HG03571 (cell line): ENCODE measurements around the gene LCLAT1.

Experiments
- ATAC-seq: cut with Tn5 transposase; IDR thresholded peaks from one replicate; pipeline ENCODE4 v1.9.1; 2021; ENCODE audit not compliant: unreplicated experiment

LCLAT1 gene

GRCh38 chr2:30447149-30448045 lies at the start of gene LCLAT1:
LCLAT1 (plus strand) TSS chr2:30447246; CDS start chr2:30525591, 78,345 bp downstream.
- ATAC-seq = peak; percentile 95

- no peak for ATAC-seq
These were observed 48.8 kb upstream of the LCLAT1 start for GRCh38 chr2:30398084-30398873.

- no peak for ATAC-seq
These were observed 46.7 kb upstream of the LCLAT1 start for GRCh38 chr2:30400151-30400954.

- no peak for ATAC-seq
These were observed 44.4 kb upstream of the LCLAT1 start for GRCh38 chr2:30402441-30403182.

- no peak for ATAC-seq
These were observed 43.3 kb upstream of the LCLAT1 start for GRCh38 chr2:30403592-30404312.

GRCh38 chr2:30404319-30405259 lies 42.5 kb upstream of the LCLAT1 start:
- no peak for ATAC-seq

GRCh38 chr2:30405260-30405605 lies 41.8 kb upstream of the LCLAT1 start:
- ATAC-seq = no peak

GRCh38 chr2:30406853-30407252 lies 40.2 kb upstream of the LCLAT1 start:
- ATAC-seq = no peak

GRCh38 chr2:30408961-30409387 lies 38.1 kb upstream of the LCLAT1 start:
- no peak for ATAC-seq

GRCh38 chr2:30410217-30410616 lies 36.8 kb upstream of the LCLAT1 start:
- no peak for ATAC-seq

- no peak for ATAC-seq
These were observed 34.9 kb upstream of the LCLAT1 start for GRCh38 chr2:30412047-30412683.

GRCh38 chr2:30412684-30413570 lies 34.1 kb upstream of the LCLAT1 start:
- ATAC-seq = no peak

- ATAC-seq = no peak
These were observed 32.1 kb upstream of the LCLAT1 start for GRCh38 chr2:30414961-30415360.

GRCh38 chr2:30417253-30417652 lies 29.8 kb upstream of the LCLAT1 start:
- no peak for ATAC-seq

GRCh38 chr2:30421026-30421603 lies 25.9 kb upstream of the LCLAT1 start:
- ATAC-seq = no peak

GRCh38 chr2:30421604-30422443 lies 25.2 kb upstream of the LCLAT1 start:
- no peak for ATAC-seq
